ENCODE measurements around the gene TIMM50.

DNA sequence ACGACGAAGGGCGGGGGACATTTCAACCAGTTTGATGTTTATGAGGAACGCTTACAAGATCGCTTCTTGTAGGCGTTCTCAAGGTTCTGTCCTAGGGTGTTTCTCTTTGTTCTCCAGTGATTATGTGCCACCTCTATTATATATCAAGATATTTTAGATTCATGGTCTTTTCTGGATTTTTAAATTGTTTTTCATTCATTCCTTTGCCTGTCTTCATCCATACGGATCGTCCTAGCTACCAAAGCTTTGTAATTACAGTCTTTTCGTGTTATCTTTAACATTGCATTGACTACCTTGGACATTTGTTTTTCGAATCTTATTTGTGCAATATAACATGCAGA is 59.7 kb downstream of the TIMM50 start:
- no peak for TF ChIP-seq POLR2AphosphoS5 (IDR thresholded peaks at IDR 0.05; ENCODE audit: low read depth, low read length)
- TF ChIP-seq, protein P1, sequence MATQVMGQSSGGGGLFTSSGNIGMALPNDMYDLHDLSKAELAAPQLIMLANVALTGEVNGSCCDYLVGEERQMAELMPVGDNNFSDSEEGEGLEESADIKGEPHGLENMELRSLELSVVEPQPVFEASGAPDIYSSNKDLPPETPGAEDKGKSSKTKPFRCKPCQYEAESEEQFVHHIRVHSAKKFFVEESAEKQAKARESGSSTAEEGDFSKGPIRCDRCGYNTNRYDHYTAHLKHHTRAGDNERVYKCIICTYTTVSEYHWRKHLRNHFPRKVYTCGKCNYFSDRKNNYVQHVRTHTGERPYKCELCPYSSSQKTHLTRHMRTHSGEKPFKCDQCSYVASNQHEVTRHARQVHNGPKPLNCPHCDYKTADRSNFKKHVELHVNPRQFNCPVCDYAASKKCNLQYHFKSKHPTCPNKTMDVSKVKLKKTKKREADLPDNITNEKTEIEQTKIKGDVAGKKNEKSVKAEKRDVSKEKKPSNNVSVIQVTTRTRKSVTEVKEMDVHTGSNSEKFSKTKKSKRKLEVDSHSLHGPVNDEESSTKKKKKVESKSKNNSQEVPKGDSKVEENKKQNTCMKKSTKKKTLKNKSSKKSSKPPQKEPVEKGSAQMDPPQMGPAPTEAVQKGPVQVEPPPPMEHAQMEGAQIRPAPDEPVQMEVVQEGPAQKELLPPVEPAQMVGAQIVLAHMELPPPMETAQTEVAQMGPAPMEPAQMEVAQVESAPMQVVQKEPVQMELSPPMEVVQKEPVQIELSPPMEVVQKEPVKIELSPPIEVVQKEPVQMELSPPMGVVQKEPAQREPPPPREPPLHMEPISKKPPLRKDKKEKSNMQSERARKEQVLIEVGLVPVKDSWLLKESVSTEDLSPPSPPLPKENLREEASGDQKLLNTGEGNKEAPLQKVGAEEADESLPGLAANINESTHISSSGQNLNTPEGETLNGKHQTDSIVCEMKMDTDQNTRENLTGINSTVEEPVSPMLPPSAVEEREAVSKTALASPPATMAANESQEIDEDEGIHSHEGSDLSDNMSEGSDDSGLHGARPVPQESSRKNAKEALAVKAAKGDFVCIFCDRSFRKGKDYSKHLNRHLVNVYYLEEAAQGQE (IDR thresholded peaks at IDR 0.05; ENCODE audit: insufficient read depth in 1 of 2, low read depth in 2 of 2, low read length in 2 of 2) = no peak
- no peak for TF ChIP-seq TAF1 (IDR thresholded peaks at IDR 0.05; ENCODE audit: borderline replicate concordance, insufficient read depth, low read length)
- no peak for TF ChIP-seq SIN3A (IDR thresholded peaks at IDR 0.05; ENCODE audit: borderline replicate concordance, insufficient read depth, low read length)
